ENCODE results near the gene ARSD. TPM values are rescaled to one million over a fixed set of nuclear protein-coding genes. Genes with fewer than 3 reads are reported as not detected.

ARSD gene
- total RNA-seq = 73.9 TPM

DNA sequence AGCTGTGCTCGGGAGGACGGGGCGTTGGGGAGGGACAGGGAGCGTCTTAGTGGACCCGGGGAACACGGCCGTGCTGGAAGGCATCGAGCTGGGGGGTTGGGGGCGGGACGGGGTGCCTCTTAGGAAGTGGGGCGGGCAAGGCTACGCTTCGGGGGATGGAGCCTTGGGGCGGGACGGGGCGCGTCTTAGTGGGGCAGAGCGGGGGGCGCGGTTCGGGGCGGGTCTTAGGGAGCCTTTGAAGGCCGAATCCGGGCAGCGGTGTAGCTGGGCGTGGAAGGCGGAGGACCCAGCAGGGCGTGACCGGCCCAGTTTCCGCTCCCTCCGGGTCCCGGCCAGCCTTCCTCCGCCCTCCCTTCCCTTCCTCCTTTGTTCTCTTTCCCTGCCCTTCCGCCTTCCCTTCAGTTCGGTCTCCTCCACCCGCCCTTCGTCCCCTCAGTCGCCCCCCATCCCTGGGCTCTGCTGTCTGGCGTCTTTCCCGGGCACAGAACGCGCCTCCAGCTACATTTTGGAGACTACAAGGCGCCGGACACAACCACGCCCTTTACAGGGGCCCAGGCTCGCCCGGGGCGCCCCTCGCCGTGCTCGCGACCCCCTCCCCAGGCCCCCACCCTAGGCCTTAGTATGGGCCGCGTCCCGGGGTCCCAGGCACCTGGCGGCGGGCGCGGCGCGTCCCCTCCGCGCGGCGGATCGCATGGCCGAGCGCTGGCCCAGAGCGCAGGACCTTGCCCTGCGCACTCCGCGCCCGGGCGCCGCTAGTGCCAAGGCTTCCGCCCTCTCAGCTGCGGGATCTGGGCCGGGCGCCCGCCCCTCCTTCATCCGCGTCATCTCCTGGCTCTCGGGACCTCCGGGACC is at the start of gene ARSD:
Gene ARSD (minus strand): TSS at position 757 of the 852 bp plus-strand sequence. CDS start 64 bp downstream, at position 693.

Other genes starting within 250 kb of the ARSD start
- gene CD99, start 238.0 kb downstream of the ARSD start, total RNA-seq = 85.2 TPM
- 0.18 TPM for gene XG, start 177.3 kb downstream of the ARSD start, total RNA-seq
- gene GYG2, start 100.4 kb downstream of the ARSD start, total RNA-seq = 11.0 TPM
- gene ARSH, start 77.2 kb upstream of the ARSD start, total RNA-seq = not detected
- not detected for gene ARSF, start 112.1 kb upstream of the ARSD start, total RNA-seq

Data from metanephros (tissue), 1 donor.